HG03575 (cell line): ENCODE results near the gene BACE1-AS.

ENCODE experiments used
- ATAC-seq: cut with Tn5 transposase; IDR thresholded peaks from one replicate; pipeline ENCODE4 v1.9.1; 2021; ENCODE audit not compliant: unreplicated experiment, insufficient number of reproducible peaks, low FRiP score; ENCODE audit errors: extremely low read depth

Gene BACE1-AS

DNA sequence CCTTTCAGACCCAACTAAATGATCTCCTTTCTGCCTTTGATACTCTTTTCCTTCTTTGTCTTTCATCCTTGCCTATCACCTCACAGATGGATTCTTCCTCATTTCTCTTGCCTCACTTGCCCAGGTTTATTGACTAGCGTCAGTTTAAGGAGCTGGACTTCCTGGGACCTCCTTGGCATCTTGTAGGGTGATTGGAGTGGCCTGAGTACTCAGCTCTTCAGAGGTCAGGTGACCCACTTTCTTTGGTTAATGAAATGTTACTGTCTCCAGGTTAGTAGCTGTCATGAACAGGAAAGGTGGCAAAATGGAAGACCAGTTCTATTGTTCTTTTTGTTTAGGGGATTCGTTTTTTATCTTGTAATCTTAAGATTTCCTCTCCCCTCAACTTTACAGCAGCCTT, 4.6 kb upstream of the BACE1-AS start:
- ATAC-seq, result no peak

GRCh38 chr11:117287668-117288067, 3.5 kb upstream of the BACE1-AS start:
- no peak for ATAC-seq

GRCh38 chr11:117289795-117290194, 1.4 kb upstream of the BACE1-AS start:
- ATAC-seq, result no peak

DNA sequence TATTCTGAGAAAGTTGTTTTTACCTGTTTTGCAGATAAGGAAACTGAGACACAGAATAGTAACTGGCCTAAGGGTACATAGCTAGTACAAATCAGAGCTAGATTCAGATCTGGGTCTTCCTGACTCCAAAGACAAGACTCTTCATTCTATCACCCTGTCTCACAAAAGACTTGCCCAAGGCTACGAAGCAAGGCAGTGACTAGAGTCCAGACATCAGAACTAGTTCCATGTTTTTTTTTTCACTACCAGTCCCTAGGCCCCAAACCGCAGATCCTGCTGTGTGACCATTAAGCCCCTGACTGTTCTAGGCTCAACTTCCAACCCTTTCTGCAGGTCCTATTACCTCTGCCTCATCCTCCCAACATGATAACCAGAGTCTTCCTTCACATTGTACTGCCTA, 1.5 kb downstream of the BACE1-AS start:
- no peak for ATAC-seq

- ATAC-seq, result no peak
Measured at GRCh38 chr11:117295438-117296137, 4.4 kb downstream of the BACE1-AS start.

DNA sequence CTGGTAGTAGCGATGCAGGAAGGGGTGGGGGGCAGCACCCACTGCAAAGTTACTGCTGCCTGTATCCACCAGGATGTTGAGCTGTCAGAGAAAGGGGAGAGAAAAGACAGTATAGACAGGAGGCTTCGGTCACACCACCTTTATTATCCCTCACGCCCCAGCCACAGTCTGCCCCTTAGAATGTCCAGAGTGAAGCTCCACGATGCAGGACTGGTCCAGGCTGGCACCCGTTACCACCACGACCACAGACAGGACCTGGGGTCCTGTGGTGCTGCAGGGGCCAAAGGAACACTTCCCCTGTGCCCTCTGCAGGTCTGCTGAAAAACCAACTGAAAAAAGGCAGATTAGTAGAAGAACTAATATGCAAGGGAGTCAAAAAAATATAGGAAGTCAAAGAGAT, 5.7 kb downstream of the BACE1-AS start:
- no peak for ATAC-seq

GRCh38 chr11:117298195-117298594, 7.0 kb downstream of the BACE1-AS start:
- no peak for ATAC-seq

DNA sequence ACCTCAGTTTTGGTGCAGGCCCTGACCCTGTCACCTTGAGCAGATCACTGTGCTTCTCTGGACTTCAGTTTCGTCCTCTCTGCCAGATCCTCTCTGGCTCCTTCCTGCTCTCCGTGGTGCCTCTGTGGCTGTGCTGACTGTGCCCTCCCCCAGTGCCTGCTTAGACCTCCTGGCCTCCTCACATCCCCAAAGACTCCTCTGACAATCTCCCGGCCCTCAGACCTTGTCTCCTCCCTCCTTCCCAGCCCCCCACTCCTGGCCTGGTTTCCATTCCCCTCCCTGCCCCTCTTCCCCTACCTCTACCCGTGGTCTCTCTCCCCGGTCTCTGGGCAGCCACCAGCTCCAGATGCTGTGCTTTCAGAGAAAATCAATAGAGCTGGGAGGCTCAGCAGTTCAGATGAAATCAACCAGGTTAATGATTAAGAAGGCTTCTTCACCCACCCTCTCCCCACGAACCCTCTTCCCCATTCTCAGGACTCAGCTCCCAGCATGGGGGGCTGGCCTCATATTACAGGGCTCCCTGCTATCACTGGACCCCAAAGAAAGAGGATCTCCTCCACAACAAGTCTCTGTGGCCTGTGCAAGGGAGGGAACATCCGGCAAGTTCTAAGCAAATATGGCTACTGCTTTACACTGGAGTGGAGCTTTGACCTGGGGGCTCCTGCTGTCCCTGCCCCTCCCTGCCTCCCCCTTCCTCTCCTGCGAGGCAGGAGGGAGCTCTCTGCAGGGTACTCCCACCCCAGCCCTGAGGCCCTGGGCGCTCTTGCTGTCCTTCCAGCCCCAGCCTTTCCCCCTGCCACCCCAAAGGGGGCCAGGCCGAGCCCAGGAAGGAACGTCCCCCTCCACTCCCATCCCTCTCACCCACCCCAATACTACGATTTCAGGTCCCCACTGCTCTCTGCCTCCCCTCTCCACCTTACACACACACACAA, 8.5 kb downstream of the BACE1-AS start:
- no peak for ATAC-seq

- no peak for ATAC-seq
Measured at GRCh38 chr11:117300283-117300663, 9.1 kb downstream of the BACE1-AS start.

DNA sequence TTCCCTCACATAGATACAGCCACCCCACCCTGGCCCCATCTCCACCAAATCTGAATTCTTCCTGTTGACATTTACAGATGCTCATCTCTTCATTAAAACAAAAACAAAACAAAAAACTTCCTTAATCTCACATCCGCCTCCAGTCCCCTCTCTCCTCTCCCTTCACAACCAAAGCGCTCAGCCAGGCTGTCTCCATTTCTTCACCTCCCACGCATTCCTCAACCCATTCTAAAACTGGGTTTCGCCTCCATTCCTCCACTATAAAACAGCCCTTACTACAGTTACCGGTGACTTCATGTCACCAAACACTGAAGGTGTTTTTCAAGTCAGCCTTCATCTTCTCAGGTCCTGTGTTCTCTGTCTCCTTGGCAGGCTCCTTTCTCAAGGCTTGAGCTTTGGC, 9.6 kb downstream of the BACE1-AS start:
- ATAC-seq, result no peak

DNA sequence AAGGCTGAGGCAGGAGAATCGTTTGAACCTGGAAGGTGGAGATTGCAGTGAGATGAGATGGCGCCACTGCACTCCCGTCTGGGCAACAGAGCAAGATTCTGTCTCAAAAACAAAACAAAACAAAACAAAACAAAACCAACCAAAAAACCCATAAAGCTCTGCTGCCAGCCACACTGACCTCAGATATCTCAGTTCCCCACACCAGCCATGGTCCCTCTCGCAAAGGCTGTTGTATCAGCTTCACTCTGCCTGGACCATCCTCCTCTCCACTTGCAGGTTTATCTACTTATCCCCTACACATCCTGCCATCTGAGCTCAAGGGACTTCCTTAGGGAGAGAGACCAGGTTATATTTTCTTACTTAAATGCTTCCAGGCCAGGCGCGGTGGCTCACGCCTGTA, 11.1 kb downstream of the BACE1-AS start:
- ATAC-seq, result no peak

DNA sequence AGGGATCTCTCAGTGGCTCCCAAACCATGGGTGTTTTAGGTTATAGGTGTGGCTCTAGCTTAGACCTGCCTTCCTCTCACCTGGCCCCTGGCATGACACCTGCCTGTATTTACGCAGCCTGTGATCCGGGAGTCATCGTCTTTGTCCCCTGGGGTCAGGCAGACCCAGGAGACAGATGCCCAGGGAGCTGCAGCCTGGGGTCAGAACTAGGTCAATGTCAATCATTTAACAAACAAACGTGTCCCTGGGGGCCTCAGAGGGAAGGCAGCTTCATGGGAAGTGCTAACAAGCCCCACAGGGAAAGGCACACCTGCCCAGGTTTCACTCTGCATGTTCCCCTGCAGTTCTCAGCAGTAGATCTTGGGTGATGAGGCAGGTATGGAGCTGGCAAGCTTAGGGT, 12.0 kb downstream of the BACE1-AS start:
- ATAC-seq, result no peak

DNA sequence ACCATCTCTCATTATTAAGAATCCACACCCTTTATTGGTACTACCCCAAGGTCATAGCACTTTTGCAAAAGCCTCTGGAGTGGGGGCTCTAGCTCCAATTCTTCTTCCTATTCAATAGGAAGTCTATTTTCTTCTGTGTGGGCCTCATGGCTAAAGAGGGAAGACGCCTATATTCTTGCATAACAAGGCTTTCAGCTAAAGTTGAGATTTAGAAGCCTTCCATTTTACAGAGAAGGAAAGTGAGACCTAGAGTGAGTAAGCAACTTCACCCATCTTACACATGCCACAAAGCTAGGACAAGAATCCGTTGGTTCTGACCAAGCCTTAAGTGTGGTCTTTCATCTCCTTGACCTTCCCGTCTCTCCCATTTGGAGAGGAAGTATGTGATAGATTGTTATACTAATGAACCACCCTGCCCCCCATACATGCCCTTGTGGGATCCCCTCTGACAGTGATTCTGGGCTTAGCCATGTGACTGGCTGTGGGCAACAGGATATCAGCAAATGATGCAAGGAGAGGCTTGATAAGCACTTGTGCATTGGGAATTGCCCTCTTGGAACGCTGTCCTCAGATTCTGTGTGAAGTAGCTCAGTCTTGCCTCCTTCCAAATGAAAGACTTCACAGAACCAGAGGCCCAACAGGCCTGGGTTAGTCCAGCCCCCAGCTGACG, 12.6 kb downstream of the BACE1-AS start:
- ATAC-seq, result no peak

GRCh38 chr11:117305145-117305544, 14.0 kb downstream of the BACE1-AS start:
- no peak for ATAC-seq

DNA sequence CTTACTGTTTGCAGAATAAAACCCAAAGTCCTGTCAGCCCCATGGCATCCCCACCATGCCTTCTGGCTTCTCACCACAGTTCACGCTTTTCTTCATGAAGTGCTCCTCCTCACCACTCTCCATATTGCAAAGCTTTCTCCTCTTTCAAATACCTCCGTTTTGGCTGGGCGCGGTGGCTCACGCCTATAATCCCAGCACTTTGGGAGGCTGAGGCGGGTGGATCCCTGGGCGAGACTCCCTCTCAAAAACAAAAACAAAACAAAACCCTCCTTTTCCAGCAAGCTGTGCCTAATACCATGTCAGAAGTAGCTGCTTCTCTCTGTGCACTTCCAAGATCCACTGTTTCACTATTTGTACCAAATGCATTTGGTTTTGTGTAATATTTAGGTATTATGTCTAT, 18.2 kb downstream of the BACE1-AS start:
- ATAC-seq, result no peak

DNA sequence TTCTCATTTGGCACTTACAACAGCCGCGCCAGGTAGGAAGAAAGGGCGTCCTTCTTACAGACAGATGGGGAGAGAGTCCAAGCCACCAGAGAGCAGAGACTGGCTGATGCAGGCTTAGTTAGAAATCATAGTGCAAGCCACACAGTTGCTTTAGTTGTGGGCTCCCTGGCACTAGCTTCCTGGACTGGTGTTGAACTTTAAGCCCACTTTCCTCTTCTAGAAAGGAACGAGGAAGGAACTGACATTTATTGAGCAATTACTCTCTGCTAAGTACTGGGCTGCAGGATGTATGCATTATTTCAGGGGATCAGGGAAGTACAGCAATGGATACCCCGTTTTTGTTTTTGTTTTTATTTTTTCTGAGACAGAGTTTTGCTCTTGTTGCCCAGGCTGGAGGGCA, 21.9 kb downstream of the BACE1-AS start:
- ATAC-seq, result no peak

GRCh38 chr11:117313828-117314768, 23.0 kb downstream of the BACE1-AS start:
- no peak for ATAC-seq

GRCh38 chr11:117314840-117315239, 23.7 kb downstream of the BACE1-AS start:
- ATAC-seq, result no peak
